ENCODE results near the gene EPAS1.

Gene EPAS1

DNA sequence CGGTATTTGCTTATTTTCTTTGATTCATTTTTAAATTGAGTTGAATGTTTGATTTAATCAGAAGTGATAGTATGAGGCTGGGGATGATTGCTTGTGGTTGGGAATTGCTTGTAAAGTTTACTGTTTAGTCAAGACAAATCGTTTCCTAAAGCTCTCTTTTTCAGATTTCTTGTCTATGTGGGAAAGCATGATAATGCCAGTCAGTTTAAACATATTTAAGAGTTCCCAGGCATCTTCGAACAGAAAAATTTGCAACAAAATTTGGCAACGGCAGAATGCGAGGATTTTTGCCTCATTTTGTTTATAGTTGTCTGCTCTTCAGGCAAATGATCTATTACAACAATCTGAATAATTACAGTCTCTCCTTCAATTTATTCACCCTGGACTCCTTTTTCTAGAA is 22.5 kb downstream of the EPAS1 start:
- no peaks in the 10 kb centered on the region for H3K9me3 ChIP-seq (ENCODE audit: severe bottlenecking)
- peaks cover 16% of the 10 kb centered on the region for H3K36me3 ChIP-seq (ENCODE audit: low read depth)
- TF ChIP-seq, protein P1, sequence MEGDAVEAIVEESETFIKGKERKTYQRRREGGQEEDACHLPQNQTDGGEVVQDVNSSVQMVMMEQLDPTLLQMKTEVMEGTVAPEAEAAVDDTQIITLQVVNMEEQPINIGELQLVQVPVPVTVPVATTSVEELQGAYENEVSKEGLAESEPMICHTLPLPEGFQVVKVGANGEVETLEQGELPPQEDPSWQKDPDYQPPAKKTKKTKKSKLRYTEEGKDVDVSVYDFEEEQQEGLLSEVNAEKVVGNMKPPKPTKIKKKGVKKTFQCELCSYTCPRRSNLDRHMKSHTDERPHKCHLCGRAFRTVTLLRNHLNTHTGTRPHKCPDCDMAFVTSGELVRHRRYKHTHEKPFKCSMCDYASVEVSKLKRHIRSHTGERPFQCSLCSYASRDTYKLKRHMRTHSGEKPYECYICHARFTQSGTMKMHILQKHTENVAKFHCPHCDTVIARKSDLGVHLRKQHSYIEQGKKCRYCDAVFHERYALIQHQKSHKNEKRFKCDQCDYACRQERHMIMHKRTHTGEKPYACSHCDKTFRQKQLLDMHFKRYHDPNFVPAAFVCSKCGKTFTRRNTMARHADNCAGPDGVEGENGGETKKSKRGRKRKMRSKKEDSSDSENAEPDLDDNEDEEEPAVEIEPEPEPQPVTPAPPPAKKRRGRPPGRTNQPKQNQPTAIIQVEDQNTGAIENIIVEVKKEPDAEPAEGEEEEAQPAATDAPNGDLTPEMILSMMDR (IDR thresholded peaks at IDR 0.05; ENCODE audit: poor library complexity, severe bottlenecking), result no peak
- H3K27ac ChIP-seq (ENCODE audit: poor library complexity, severe bottlenecking), result peak overlapping the region; percentile 97
- DNase-seq (ENCODE audit: low spot score) (no peak), ATAC-seq (ENCODE audit: low read depth) (no peak)
- no peak overlapping the region for H3K4me3 ChIP-seq (ENCODE audit: severe bottlenecking)
- peaks cover 76% of the 10 kb centered on the region for H3K4me1 ChIP-seq (ENCODE audit: insufficient read depth, poor library complexity, severe bottlenecking)
- no peaks in the 10 kb centered on the region for H3K27me3 ChIP-seq (ENCODE audit: insufficient read depth, poor library complexity, severe bottlenecking)

DNA sequence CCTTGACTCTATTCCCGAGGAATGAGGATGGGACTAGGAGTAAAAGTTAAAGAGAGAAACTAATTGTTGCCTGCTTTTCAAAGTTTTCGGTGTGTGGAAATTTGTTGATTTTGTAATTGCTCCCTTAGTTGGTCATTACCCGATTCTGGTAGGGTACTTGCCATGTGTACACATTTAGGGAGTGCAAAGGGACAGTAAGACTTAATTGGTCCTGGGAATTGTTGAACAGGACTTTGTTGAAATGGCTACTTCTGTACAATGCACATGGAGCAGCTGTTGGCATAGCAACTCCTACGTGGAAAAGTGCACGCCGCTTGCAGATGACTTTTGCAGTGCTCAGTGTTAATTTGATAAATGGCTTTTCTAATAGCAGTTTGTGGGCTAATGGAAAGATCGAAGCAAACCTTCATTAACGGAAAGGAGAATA is 22.9 kb downstream of the EPAS1 start:
- peaks cover 77% of the 10 kb centered on the region for H3K4me1 ChIP-seq (ENCODE audit: insufficient read depth, poor library complexity, severe bottlenecking)
- no peak for DNase-seq (ENCODE audit: low spot score)
- no peak overlapping the region for H3K4me3 ChIP-seq (ENCODE audit: severe bottlenecking)
- H3K27ac ChIP-seq (ENCODE audit: poor library complexity, severe bottlenecking), result peak overlapping the region; percentile 97
- H3K36me3 ChIP-seq (ENCODE audit: low read depth), result peaks cover 16% of the 10 kb centered on the region
- H3K27me3 ChIP-seq (ENCODE audit: insufficient read depth, poor library complexity, severe bottlenecking), result no peaks in the 10 kb centered on the region
- no peaks in the 10 kb centered on the region for H3K9me3 ChIP-seq (ENCODE audit: severe bottlenecking)
- no peak for ATAC-seq (ENCODE audit: low read depth)
- TF ChIP-seq, protein P1 (IDR thresholded peaks at IDR 0.05; ENCODE audit: poor library complexity, severe bottlenecking), result no peak

DNA sequence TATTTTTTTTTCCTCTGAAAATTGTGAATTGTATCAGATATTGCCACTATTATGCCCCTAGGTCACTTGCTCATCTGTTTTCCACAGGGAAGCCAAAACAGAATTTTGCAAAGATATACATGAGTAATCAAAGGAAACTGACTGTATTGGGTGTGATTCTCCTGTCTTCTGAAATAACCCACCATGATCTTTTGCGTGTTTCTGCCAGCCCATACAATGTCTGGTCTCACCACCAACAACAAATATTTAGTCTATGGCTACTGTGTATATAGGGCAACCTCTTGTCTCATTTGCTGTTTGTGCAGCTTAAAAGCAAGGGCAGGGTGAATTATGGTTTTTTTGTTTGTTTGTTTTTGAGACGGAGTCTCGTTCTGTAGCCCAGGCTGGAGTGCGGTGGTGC is 26.5 kb downstream of the EPAS1 start:
- TF ChIP-seq, protein P1 (IDR thresholded peaks at IDR 0.05; ENCODE audit: poor library complexity, severe bottlenecking), result no peak
- Histone ChIP-seq H3K4me1 (ENCODE audit: insufficient read depth, poor library complexity, severe bottlenecking) (peaks cover 68% of the 10 kb centered on the region), H3K4me3 (ENCODE audit: severe bottlenecking) (no peak overlapping the region), H3K27ac (ENCODE audit: poor library complexity, severe bottlenecking) (peak overlapping the region; percentile 95), H3K9me3 (ENCODE audit: severe bottlenecking) (no peaks in the 10 kb centered on the region), H3K27me3 (ENCODE audit: insufficient read depth, poor library complexity, severe bottlenecking) (no peaks in the 10 kb centered on the region), H3K36me3 (ENCODE audit: low read depth) (no peaks in the 10 kb centered on the region; the same call in 1 of the 2 replicates)
- DNase-seq (ENCODE audit: low spot score), result no peak
- ATAC-seq (ENCODE audit: low read depth), result peak; percentile 54

DNA sequence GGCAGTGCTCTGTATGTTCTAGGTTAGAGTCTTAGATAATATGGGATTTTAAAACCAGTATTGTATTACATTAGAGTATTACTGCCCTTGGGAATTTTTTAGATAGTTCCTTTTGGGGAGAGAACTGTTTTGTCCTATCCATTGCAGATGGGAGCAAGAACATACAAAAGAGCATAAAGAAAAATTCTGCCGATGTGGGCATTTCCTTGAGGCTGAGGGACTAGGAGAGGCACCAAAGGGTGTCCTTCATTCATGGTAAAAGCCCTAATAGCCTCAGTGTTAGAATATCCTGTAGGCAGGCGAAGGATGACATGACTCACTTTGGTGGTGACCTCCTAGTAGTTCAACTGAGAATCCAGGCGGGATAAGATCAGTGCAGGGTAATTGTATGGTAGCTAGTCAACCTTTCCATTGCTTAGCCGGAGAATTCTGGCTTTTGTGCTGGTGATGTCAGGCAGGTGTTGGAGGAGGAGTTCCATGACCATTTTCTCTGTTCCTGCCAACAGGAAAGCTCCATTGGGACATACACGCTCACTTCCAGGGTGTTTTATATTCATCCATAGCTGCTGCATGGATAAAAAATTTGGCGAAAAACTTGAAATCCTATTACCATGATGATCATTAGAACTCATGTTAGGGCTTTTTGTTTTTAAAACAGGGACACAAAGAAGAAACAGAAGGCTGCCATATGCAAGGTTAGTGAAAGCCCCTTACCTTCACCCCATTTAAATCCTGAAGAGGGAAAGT is 28.1 kb downstream of the EPAS1 start:
- no peaks in the 10 kb centered on the region for H3K9me3 ChIP-seq (ENCODE audit: severe bottlenecking)
- peak overlapping the region; percentile 95 for H3K27ac ChIP-seq (ENCODE audit: poor library complexity, severe bottlenecking)
- ATAC-seq (ENCODE audit: low read depth), result peak; percentile 41
- H3K27me3 ChIP-seq (ENCODE audit: insufficient read depth, poor library complexity, severe bottlenecking), result no peaks in the 10 kb centered on the region
- no peaks in the 10 kb centered on the region; the same call in 1 of the 2 replicates for H3K36me3 ChIP-seq (ENCODE audit: low read depth)
- no peak for DNase-seq (ENCODE audit: low spot score)
- H3K4me1 ChIP-seq (ENCODE audit: insufficient read depth, poor library complexity, severe bottlenecking), result peaks cover 67% of the 10 kb centered on the region
- TF ChIP-seq, protein P1 (IDR thresholded peaks at IDR 0.05; ENCODE audit: poor library complexity, severe bottlenecking), result no peak
- no peak overlapping the region for H3K4me3 ChIP-seq (ENCODE audit: severe bottlenecking)

All from RWPE2 (cell line).